HepG2 (cell line): Measurements from ENCODE around the gene FAM120C. TPM values are rescaled to one million over a fixed set of nuclear protein-coding genes. Genes with fewer than 3 reads are reported as not detected.
A peak's percentile ranks its signal among the peaks of the same experiment; 100 is the strongest.

Source experiments
- ARHGAP35 ChIP-seq: sonication (generic); formaldehyde crosslinking; IDR thresholded peaks from 2 replicates; pipeline ENCODE4 v1.9.0; 2022; ENCODE audit warnings: mild to moderate bottlenecking, inconsistent platforms, moderate library complexity, missing genetic modification reagents, borderline replicate concordance
- DR1 ChIP-seq: sonication (generic); formaldehyde crosslinking; IDR thresholded peaks from 2 replicates; pipeline ENCODE4 v1.8.0; 2021; ENCODE audit warnings: mild to moderate bottlenecking, missing genetic modification reagents, inconsistent platforms
- PHF8 ChIP-seq: sonication (generic); formaldehyde crosslinking; IDR thresholded peaks from 2 replicates; pipeline ENCODE4 v1.5.0; 2020; ENCODE audit warnings: missing genetic modification reagents
- RXRA ChIP-seq: sonication (generic); formaldehyde crosslinking; IDR thresholded peaks from 2 replicates; pipeline ENCODE4 v1.5.1; 2020; ENCODE audit warnings: missing genetic modification reagents
- TAF1 ChIP-seq: sonication (generic); formaldehyde crosslinking; IDR thresholded peaks from 2 replicates; pipeline ENCODE4 v1.4.0; 2020; ENCODE audit warnings: missing genetic modification reagents
- ZNF251 ChIP-seq: sonication (generic); formaldehyde crosslinking; IDR thresholded peaks from 2 replicates; pipeline ENCODE4 v1.9.0; 2021; ENCODE audit warnings: mild to moderate bottlenecking, missing genetic modification reagents
- ZNF556 ChIP-seq: sonication (generic); formaldehyde crosslinking; IDR thresholded peaks from 2 replicates; pipeline ENCODE4 v1.4.0; 2020; ENCODE audit warnings: mild to moderate bottlenecking, missing genetic modification reagents, borderline replicate concordance
- ZNF615 ChIP-seq: sonication (generic); formaldehyde crosslinking; IDR thresholded peaks from 2 replicates; pipeline ENCODE4 v1.5.0; 2020; ENCODE audit warnings: mild to moderate bottlenecking, missing genetic modification reagents, borderline replicate concordance
- ZNF644 ChIP-seq: IDR thresholded peaks from 2 replicates; pipeline ENCODE4 v1.6.1; 2016; ENCODE audit warnings: low read depth
- ZNF746 ChIP-seq: sonication (generic); formaldehyde crosslinking; IDR thresholded peaks from 2 replicates; pipeline ENCODE4 v1.8.0; 2022; ENCODE audit warnings: mild to moderate bottlenecking, missing genetic modification reagents
- ZNF891 ChIP-seq: sonication (generic); formaldehyde crosslinking; IDR thresholded peaks from 2 replicates; pipeline ENCODE4 v1.5.0; 2020; ENCODE audit warnings: mild to moderate bottlenecking, missing genetic modification reagents
- polyA plus RNA-seq, 8 experiments: library from polyadenylated mRNA; depleted of rRNA in 3 of 8; stranded (reverse) in 7 of 8; unstranded in 1 of 8; fragments of >200 nt; fragmentation: Illumina TruSeq in 4 of 8; extraction: Trizol in 4 of 8; gene quantifications; 2 replicates each; pipeline versions ENCODE4 v1.2.1 to v1.2.3, GENCODE V29; 2011 to 2016; ENCODE audit warnings: low read depth in 4 of 8, missing spikeins in 1 of 8, mixed read lengths in 1 of 8; ENCODE audit not compliant: insufficient read depth in 1 of 8
- total RNA-seq, 5 experiments: library from RNA; depleted of rRNA; stranded (reverse); fragments of >200 nt; fragmentation: Illumina TruSeq; extraction: Trizol; gene quantifications; 2 replicates each; pipeline ENCODE4 v1.2.3, GENCODE V29; 2016; ENCODE audit warnings: low read depth in 1 of 5
- TF ChIP-seq, protein P1 (sequence below): sonication (generic); formaldehyde crosslinking; IDR thresholded peaks from 2 replicates; pipeline ENCODE4 v1.5.0; 2020; ENCODE audit warnings: mild to moderate bottlenecking, missing genetic modification reagents
- TF ChIP-seq, protein P2 (sequence below): IDR thresholded peaks from 2 replicates; pipeline ENCODE4 v1.4.0; 2020; ENCODE audit warnings: mild to moderate bottlenecking, missing genetic modification reagents
- TF ChIP-seq, protein P3 (sequence below), 2 experiments: sonication (generic) in 1 of 2; formaldehyde crosslinking in 1 of 2; IDR thresholded peaks; 2 replicates each; pipeline versions ENCODE4 v1.4.0 to v1.6.1; 2016 to 2020; ENCODE audit warnings: borderline replicate concordance in 1 of 2, low read depth in 1 of 2, mild to moderate bottlenecking in 1 of 2, missing genetic modification reagents in 1 of 2
- TF ChIP-seq, protein P4 (sequence below): sonication (generic); formaldehyde crosslinking; IDR thresholded peaks from 2 replicates; pipeline ENCODE4 v1.5.1; 2020; ENCODE audit warnings: missing genetic modification reagents, mild to moderate bottlenecking, borderline replicate concordance

Gene FAM120C
- total and polyA plus RNA-seq, 2 of the 13 experiments (the other 11 are each of a cell fraction or from before 2014, with no cell fraction given), result 4.6 to 7.4 TPM

DNA sequence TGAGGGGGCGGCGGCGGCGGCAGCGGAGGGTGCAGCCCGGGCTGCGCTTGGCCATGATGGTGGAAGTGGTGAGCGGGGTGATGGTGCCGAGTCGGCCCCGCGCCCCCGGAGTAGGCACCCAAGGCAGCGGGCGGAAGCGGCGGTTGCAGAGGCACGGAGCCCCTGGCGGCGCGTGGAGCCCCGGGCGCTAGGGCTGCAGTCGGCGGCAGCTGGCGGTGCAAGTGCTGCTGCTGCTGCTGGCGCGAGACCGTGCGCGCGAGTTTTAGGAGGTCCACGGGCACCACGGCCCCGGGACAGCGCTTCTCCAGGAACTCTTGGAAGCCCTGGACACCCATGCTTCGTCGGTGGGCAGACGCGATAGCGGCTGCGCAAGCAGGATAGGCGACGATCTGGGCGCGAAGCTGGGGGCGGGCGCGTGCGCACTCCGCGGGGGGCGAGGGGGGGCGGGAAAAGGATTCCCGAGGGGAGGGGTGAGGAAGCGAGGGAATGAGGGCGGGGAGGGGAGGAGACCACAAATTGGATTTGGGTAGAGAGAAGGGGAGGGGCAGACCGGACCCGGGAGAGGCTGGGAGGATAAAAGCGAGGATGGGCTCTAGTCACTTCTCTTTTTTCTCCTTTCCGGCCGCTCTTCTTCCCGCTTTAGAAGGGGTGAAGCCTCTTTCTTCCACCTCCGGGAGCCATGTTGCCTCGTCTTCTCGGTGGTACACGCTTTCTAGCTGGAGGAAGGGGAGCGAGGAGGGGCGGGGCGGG is at the start of gene FAM120C (continued):
- TF ChIP-seq, protein P1, sequence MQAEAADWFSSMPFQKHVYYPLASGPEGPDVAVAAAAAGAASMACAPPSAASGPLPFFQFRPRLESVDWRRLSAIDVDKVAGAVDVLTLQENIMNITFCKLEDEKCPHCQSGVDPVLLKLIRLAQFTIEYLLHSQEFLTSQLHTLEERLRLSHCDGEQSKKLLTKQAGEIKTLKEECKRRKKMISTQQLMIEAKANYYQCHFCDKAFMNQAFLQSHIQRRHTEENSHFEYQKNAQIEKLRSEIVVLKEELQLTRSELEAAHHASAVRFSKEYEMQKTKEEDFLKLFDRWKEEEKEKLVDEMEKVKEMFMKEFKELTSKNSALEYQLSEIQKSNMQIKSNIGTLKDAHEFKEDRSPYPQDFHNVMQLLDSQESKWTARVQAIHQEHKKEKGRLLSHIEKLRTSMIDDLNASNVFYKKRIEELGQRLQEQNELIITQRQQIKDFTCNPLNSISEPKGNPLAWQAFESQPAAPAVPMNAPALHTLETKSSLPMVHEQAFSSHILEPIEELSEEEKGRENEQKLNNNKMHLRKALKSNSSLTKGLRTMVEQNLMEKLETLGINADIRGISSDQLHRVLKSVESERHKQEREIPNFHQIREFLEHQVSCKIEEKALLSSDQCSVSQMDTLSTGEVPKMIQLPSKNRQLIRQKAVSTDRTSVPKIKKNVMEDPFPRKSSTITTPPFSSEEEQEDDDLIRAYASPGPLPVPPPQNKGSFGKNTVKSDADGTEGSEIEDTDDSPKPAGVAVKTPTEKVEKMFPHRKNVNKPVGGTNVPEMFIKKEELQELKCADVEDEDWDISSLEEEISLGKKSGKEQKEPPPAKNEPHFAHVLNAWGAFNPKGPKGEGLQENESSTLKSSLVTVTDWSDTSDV (CRISPR knock-in tag), result no peak
- TF ChIP-seq PHF8 (CRISPR knock-in tag), result peak; percentile 72
- TF ChIP-seq DR1, result no peak
- TF ChIP-seq, protein P2, sequence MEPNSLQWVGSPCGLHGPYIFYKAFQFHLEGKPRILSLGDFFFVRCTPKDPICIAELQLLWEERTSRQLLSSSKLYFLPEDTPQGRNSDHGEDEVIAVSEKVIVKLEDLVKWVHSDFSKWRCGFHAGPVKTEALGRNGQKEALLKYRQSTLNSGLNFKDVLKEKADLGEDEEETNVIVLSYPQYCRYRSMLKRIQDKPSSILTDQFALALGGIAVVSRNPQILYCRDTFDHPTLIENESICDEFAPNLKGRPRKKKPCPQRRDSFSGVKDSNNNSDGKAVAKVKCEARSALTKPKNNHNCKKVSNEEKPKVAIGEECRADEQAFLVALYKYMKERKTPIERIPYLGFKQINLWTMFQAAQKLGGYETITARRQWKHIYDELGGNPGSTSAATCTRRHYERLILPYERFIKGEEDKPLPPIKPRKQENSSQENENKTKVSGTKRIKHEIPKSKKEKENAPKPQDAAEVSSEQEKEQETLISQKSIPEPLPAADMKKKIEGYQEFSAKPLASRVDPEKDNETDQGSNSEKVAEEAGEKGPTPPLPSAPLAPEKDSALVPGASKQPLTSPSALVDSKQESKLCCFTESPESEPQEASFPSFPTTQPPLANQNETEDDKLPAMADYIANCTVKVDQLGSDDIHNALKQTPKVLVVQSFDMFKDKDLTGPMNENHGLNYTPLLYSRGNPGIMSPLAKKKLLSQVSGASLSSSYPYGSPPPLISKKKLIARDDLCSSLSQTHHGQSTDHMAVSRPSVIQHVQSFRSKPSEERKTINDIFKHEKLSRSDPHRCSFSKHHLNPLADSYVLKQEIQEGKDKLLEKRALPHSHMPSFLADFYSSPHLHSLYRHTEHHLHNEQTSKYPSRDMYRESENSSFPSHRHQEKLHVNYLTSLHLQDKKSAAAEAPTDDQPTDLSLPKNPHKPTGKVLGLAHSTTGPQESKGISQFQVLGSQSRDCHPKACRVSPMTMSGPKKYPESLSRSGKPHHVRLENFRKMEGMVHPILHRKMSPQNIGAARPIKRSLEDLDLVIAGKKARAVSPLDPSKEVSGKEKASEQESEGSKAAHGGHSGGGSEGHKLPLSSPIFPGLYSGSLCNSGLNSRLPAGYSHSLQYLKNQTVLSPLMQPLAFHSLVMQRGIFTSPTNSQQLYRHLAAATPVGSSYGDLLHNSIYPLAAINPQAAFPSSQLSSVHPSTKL (CRISPR knock-in tag), result no peak
- TF ChIP-seq ZNF251 (CRISPR knock-in tag), result no peak
- no peak for TF ChIP-seq ZNF615 (CRISPR knock-in tag)
- TF ChIP-seq ARHGAP35 (CRISPR knock-in tag), result no peak
- TF ChIP-seq TAF1 (CRISPR knock-in tag), result peak; percentile 63; the same call in 1 of the 2 replicates
- TF ChIP-seq RXRA (CRISPR knock-in tag), result no peak
- no peak for TF ChIP-seq ZNF556 (CRISPR knock-in tag)
- no peak for TF ChIP-seq ZNF746 (CRISPR knock-in tag)
- TF ChIP-seq, protein P3, sequence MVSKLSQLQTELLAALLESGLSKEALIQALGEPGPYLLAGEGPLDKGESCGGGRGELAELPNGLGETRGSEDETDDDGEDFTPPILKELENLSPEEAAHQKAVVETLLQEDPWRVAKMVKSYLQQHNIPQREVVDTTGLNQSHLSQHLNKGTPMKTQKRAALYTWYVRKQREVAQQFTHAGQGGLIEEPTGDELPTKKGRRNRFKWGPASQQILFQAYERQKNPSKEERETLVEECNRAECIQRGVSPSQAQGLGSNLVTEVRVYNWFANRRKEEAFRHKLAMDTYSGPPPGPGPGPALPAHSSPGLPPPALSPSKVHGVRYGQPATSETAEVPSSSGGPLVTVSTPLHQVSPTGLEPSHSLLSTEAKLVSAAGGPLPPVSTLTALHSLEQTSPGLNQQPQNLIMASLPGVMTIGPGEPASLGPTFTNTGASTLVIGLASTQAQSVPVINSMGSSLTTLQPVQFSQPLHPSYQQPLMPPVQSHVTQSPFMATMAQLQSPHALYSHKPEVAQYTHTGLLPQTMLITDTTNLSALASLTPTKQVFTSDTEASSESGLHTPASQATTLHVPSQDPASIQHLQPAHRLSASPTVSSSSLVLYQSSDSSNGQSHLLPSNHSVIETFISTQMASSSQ (IDR thresholded peaks at IDR 0.05; ENCODE audit: low read depth), result no peak
- TF ChIP-seq, protein P3 (CRISPR knock-in tag; IDR thresholded peaks at IDR 0.05; ENCODE audit: borderline replicate concordance), result no peak
- TF ChIP-seq, protein P4, sequence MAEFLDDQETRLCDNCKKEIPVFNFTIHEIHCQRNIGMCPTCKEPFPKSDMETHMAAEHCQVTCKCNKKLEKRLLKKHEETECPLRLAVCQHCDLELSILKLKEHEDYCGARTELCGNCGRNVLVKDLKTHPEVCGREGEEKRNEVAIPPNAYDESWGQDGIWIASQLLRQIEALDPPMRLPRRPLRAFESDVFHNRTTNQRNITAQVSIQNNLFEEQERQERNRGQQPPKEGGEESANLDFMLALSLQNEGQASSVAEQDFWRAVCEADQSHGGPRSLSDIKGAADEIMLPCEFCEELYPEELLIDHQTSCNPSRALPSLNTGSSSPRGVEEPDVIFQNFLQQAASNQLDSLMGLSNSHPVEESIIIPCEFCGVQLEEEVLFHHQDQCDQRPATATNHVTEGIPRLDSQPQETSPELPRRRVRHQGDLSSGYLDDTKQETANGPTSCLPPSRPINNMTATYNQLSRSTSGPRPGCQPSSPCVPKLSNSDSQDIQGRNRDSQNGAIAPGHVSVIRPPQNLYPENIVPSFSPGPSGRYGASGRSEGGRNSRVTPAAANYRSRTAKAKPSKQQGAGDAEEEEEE, result no peak
- no peak for TF ChIP-seq ZNF891 (CRISPR knock-in tag)
- TF ChIP-seq ZNF644 (CRISPR knock-in tag), result no peak
